Measurements from ENCODE around the gene STYXL2.

Gene STYXL2

GRCh38 chr1:167128261-167129227 lies 34.7 kb downstream of the STYXL2 start:
- DNase-seq (ENCODE audit: insufficient read length, low spot score) (no peak), FAIRE-seq (no peak)

- DNase-seq (ENCODE audit: insufficient read length, low spot score) (no peak), FAIRE-seq (no peak)
These were observed 37.1 kb downstream of the STYXL2 start for GRCh38 chr1:167130829-167131510.

- no peak for FAIRE-seq
- DNase-seq (ENCODE audit: insufficient read length, low spot score), result no peak
These were observed 38.6 kb downstream of the STYXL2 start for GRCh38 chr1:167132301-167133010.

- FAIRE-seq, result no peak
- no peak for DNase-seq (ENCODE audit: insufficient read length, low spot score)
These were observed 41.5 kb downstream of the STYXL2 start for GRCh38 chr1:167135281-167135840.

- peak; percentile 65 for FAIRE-seq
- DNase-seq (ENCODE audit: insufficient read length, low spot score), result peak; percentile 61
These were observed 42.3 kb downstream of the STYXL2 start for GRCh38 chr1:167136191-167136614.

- DNase-seq (ENCODE audit: insufficient read length, low spot score), result no peak
- no peak for FAIRE-seq
These were observed 42.9 kb downstream of the STYXL2 start for GRCh38 chr1:167136806-167137205.

GRCh38 chr1:167137332-167137781 lies 43.5 kb downstream of the STYXL2 start:
- no peak for DNase-seq (ENCODE audit: insufficient read length, low spot score)
- FAIRE-seq, result no peak

- FAIRE-seq (peak; percentile 23), DNase-seq (ENCODE audit: insufficient read length, low spot score) (no peak)
These were observed 44.1 kb downstream of the STYXL2 start for GRCh38 chr1:167137793-167138510.

- FAIRE-seq (no peak), DNase-seq (ENCODE audit: insufficient read length, low spot score) (no peak)
These were observed 44.8 kb downstream of the STYXL2 start for GRCh38 chr1:167138703-167139102.

- DNase-seq (ENCODE audit: insufficient read length, low spot score), result no peak
- FAIRE-seq, result no peak
These were observed 48.1 kb downstream of the STYXL2 start for GRCh38 chr1:167141963-167142362.
